ENCODE data around the gene ANKRD11.

The ANKRD11 gene

DNA sequence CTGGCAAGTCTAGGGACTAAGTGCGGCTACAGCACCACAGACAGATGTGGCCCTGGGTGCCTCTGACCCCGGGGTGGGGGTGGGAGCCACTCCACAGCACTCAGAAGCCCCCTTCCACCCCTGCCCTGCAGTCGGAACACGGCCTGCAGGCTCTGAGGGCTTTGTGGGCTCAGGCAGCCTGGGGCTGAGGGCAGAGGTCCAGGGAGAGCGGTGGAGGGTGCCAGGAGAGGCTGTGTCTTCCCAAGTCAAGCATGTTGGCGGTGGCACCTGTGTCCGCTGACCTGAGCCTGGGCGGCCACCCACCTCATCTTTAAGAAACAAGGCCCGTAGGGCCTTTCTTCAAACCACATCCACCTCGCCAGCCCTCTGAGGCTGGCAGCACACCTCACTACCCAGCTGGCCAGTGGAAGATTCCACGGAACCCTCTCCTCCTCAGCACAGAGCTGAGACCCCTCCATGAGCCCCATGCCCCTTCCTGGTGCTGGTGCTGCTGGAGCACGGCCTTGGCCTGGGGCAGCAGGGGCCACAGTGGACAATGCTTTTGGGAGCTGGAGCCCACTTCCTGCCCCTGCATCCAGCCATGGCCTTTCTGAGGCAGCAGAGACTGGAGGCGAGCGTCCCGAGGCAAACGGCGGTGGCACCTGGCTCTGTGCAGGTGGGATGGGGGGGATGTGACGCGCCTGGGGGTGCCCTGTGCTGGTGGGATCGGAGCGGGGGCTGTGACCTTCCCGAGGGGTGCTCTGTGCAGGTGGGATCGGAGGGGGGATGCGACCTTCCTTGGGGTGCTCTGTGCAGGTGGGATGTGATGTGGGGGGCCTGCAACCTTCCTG, 195.1 kb downstream of the ANKRD11 start:
- H3K4me3 ChIP-seq (ENCODE audit: low read depth, low read length), result no peak overlapping the region
- TF ChIP-seq, protein P1, sequence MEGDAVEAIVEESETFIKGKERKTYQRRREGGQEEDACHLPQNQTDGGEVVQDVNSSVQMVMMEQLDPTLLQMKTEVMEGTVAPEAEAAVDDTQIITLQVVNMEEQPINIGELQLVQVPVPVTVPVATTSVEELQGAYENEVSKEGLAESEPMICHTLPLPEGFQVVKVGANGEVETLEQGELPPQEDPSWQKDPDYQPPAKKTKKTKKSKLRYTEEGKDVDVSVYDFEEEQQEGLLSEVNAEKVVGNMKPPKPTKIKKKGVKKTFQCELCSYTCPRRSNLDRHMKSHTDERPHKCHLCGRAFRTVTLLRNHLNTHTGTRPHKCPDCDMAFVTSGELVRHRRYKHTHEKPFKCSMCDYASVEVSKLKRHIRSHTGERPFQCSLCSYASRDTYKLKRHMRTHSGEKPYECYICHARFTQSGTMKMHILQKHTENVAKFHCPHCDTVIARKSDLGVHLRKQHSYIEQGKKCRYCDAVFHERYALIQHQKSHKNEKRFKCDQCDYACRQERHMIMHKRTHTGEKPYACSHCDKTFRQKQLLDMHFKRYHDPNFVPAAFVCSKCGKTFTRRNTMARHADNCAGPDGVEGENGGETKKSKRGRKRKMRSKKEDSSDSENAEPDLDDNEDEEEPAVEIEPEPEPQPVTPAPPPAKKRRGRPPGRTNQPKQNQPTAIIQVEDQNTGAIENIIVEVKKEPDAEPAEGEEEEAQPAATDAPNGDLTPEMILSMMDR (IDR thresholded peaks at IDR 0.05; ENCODE audit: borderline replicate concordance, insufficient read depth, low read depth, low read length), result no peak

DNA sequence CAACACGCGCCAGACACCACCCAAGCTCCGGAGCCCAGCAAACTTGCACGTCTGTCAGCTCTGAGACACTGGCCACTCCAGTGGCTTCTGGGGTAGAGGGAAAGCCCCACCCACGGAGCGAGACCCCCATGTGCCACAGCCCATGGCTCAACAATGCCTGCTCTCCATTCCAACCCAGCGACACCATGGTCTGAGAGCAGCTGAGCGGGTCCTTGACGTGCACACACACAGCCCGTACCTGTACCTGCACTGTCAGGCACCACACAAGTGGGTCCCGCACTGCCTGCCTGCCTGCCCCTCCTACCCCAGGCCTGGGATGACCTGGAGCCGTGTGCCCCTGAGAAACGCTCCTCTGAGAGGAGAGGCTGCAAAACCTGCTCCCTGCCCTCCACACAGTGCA, 195.9 kb downstream of the ANKRD11 start:
- no peak overlapping the region for H3K4me3 ChIP-seq (ENCODE audit: low read depth, low read length)
- TF ChIP-seq, protein P1 (IDR thresholded peaks at IDR 0.05; ENCODE audit: borderline replicate concordance, insufficient read depth, low read depth, low read length), result no peak

DNA sequence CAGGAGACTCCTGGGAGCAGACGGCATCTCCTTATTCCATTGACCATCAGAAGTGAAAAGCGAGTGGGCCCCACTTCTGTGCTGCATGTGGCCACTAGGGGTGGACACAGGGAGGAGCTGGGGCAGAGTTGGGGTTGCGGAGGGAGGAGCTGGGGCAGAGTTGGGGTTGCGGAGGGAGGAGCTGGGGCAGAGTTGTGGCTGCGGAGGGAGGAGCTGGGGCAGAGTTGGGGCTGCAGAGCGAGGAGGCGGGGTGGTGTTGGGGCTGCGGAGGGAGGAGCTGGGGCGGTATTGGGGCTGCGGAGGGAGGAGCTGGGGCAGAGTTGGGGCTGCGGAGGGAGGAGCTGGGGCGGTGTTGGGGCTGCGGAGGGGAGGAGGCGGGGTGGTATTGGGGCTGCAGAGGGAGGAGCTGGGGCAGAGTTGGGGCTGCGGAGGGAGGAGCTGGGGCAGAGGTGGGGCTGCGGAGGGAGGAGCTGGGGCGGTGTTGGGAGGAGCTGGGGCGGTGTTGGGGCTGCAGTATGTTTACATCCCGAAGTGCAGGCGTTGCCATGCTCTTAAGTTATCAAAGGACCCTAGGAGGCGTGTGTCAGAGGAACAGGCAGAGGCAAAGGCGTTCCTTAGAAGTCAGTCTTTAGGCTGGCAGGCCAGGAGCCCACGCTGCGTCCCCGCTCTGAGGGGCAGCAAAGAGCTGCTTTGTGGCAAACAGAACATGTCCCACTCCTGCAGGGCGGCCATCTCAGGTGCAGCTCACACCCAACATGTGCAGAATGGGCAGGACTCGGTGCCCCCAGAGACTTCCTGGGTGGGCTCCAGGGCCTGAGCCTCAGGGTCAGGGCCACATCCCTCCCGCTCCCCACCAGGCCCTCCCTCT, 196.9 kb downstream of the ANKRD11 start:
- TF ChIP-seq, protein P1 (IDR thresholded peaks at IDR 0.05; ENCODE audit: borderline replicate concordance, insufficient read depth, low read depth, low read length), result no peak
- H3K4me3 ChIP-seq (ENCODE audit: low read depth, low read length), result no peak overlapping the region

DNA sequence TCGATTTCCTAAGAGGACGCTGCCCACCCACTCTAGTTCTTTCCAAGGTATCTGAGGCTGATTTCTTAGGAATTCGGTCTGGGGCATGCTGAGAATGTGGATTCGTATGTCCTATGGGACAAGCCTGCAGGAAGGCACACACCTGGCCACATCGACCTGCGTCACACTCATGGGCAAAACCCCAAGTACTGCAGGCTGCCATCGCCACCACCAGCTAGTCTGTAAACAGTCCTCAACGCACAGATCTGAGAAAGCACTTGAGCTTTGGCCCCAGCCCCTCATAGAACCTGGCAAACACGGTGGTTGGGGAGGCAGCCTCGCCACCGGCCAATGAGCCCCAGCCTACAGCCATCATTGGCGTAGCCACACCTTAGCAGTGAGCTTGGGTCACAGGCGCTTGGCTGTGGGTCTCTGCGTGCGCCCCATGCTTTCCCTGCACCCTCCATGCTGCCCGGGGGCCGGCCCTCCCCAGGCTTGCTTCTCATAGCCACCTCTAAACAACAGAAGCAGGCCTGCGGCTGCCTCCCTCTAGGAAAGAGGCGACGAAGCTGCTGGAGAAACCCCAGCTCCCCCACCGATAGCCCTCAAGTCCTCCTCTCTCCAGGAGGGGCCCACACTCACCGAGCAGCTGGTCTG, 197.8 kb downstream of the ANKRD11 start:
- TF ChIP-seq, protein P1 (IDR thresholded peaks at IDR 0.05; ENCODE audit: borderline replicate concordance, insufficient read depth, low read depth, low read length), result no peak
- H3K4me3 ChIP-seq (ENCODE audit: low read depth, low read length), result no peak overlapping the region

DNA sequence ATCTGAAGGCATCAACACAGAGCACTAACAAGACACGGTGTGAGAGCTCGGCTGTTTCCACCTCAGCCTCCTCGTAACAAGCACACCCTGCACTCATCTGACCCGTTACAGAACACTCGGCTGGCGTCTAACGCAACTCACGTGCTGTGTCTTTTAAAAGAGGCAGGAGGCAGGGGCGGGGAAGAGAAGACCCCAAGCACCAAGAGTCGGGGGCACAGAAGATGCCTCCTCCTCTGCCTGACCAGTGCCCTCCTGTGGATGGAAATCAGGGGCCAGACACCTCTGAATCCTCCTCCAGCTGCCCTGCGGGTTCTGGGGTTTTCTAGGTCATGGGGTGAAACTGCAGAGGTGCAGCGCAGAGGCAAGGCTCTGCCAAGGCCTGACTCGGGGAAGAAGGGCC, 198.6 kb downstream of the ANKRD11 start:
- no peak overlapping the region for H3K4me3 ChIP-seq (ENCODE audit: low read depth, low read length)
- TF ChIP-seq, protein P1 (IDR thresholded peaks at IDR 0.05; ENCODE audit: borderline replicate concordance, insufficient read depth, low read depth, low read length), result no peak

DNA sequence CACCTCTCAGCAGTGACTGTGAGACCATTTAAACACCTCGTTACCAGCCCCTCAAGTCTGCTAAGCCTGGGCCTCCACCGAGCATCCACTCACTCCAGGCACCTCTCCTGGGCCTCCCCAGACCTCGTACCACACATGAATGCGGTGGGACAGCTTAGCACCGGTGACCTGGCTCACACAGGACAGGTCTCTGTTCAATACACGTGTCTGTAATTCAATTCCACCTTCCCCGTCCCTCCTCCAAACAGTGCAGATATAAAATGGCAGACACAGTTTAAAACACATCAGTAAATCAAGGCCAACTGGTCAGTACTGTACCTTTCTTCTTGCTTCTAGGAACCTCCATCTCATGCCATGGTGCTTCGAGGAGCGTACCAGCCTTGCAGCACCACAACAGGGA, 199.0 kb downstream of the ANKRD11 start:
- H3K4me3 ChIP-seq (ENCODE audit: low read depth, low read length), result no peak overlapping the region
- TF ChIP-seq, protein P1 (IDR thresholded peaks at IDR 0.05; ENCODE audit: borderline replicate concordance, insufficient read depth, low read depth, low read length), result no peak
